Activated CD8-positive, alpha-beta T cell treated with anti-CD3 and anti-CD28 coated beads, Interleukin-2, amount 10 ng/mL, durations not matched to agents 7 days and 5 days (primary cell): ENCODE results near the gene MTRF1. TPM values are rescaled to one million over a fixed set of nuclear protein-coding genes. Genes with fewer than 3 reads are reported as not detected.

Experiments
- ATAC-seq: fragments of 150-1000 bp; cut with Tn5 transposase; one replicate; pipeline ENCODE4 v1.10.0; 2021; ENCODE audit warnings: moderate library complexity
- CTCF ChIA-PET: fragments of 350-600 bp; sonication (Branson Sonifier 250); formaldehyde crosslinking; loops from one replicate; lab custom pipeline; 2021; ENCODE audit warnings: antibody characterized with exemption; lab: Charles Lee
- POLR2A ChIA-PET: fragments of 350-600 bp; sonication (Branson Sonifier 250); formaldehyde crosslinking; loops from one replicate; lab custom pipeline; 2021; ENCODE audit warnings: antibody characterized with exemption; lab: Charles Lee
- DNase-seq: peaks from one replicate; pipeline ENCODE4 v3.0.0-alpha.2; 2020
- H3K27ac Mint-ChIP-seq: one replicate; pipeline ENCODE4 v1.8.0; 2021; ENCODE audit warnings: mild to moderate bottlenecking, mixed read lengths
- H3K27me3 Mint-ChIP-seq: one replicate; pipeline ENCODE4 v1.8.0; 2021; ENCODE audit warnings: low read depth, mixed read lengths
- H3K36me3 Mint-ChIP-seq: one replicate; pipeline ENCODE4 v1.8.0; 2021; ENCODE audit warnings: low read depth, mixed read lengths
- H3K4me1 Mint-ChIP-seq: one replicate; pipeline ENCODE4 v1.8.0; 2021; ENCODE audit warnings: low read depth, mixed read lengths
- H3K4me3 Mint-ChIP-seq: one replicate; pipeline ENCODE4 v1.8.0; 2021; ENCODE audit warnings: mild to moderate bottlenecking, mixed read lengths
- H3K9me3 Mint-ChIP-seq: one replicate; pipeline ENCODE4 v1.8.0; 2022; ENCODE audit warnings: mixed read lengths; ENCODE audit not compliant: insufficient read depth
- total RNA-seq, 2 experiments: library from RNA; stranded (reverse); gene quantifications; one replicate each; pipeline ENCODE4 v1.2.3, GENCODE V29; 2021

Gene MTRF1
- total RNA-seq, 2 experiments from 2014 or later = 18.2 to 22.0 TPM

GRCh38 chr13:41276824-41277223, 13.4 kb upstream of the MTRF1 start:
- Mint-ChIP-seq H3K36me3 (peaks cover 4% of the 10 kb centered on the region), H3K9me3 (peaks cover 7% of the 10 kb centered on the region), H3K4me1 (peaks cover 10% of the 10 kb centered on the region), H3K4me3 (no peak overlapping the region), H3K27me3 (no peaks in the 10 kb centered on the region), H3K27ac (no peak overlapping the region)
- no peak for ATAC-seq
- ChIA-PET POLR2A (interaction anchor here (0.6 kb wide), 1 partner anchor 613 kb away, joined by 3 read pairs; no protein-coding TSS in a partner anchor), CTCF (interaction anchor here (1.6 kb wide), 1 partner anchor 13 kb away, joined by 3 read pairs; the partner anchor contains the start of gene MTRF1)
- DNase-seq = no peak

- Mint-ChIP-seq H3K27me3 (no peaks in the 10 kb centered on the region), H3K9me3 (peaks cover 20% of the 10 kb centered on the region), H3K27ac (no peak overlapping the region), H3K4me3 (no peak overlapping the region), H3K4me1 (peaks cover 22% of the 10 kb centered on the region), H3K36me3 (peaks cover 12% of the 10 kb centered on the region)
- no peak for DNase-seq
- CTCF ChIA-PET = no interaction called here
- ATAC-seq = no peak
- POLR2A ChIA-PET = no interaction called here
Measured at GRCh38 chr13:41274881-41275280, 11.5 kb upstream of the MTRF1 start.

GRCh38 chr13:41273831-41274441, 10.6 kb upstream of the MTRF1 start:
- Mint-ChIP-seq H3K4me1 (peaks cover 22% of the 10 kb centered on the region), H3K9me3 (peaks cover 24% of the 10 kb centered on the region), H3K27ac (no peak overlapping the region), H3K27me3 (no peaks in the 10 kb centered on the region), H3K4me3 (no peak overlapping the region), H3K36me3 (peaks cover 14% of the 10 kb centered on the region)
- POLR2A ChIA-PET = no interaction called here
- ATAC-seq = no peak
- CTCF ChIA-PET = interaction anchor here (0.7 kb wide), 1 partner anchor 19 kb away, joined by 3 read pairs; no protein-coding TSS in a partner anchor
- no peak for DNase-seq

GRCh38 chr13:41271456-41272285, 8.3 kb upstream of the MTRF1 start:
- ATAC-seq = peak; percentile 61
- ChIA-PET POLR2A (interaction anchor here (0.9 to 1.5 kb wide), 4 partner anchors 8 to 43 kb away, joined by 3 to 11 read pairs (median 4); partner anchors contain the start of gene MTRF1), CTCF (interaction anchor here (1.1 kb wide), 1 partner anchor 9 kb away, joined by 3 read pairs; no protein-coding TSS in a partner anchor)
- Mint-ChIP-seq H3K4me3 (peak overlapping the region; percentile 19), H3K4me1 (peaks cover 22% of the 10 kb centered on the region), H3K27ac (peak overlapping the region; percentile 87), H3K36me3 (peaks cover 21% of the 10 kb centered on the region), H3K27me3 (no peaks in the 10 kb centered on the region), H3K9me3 (peaks cover 39% of the 10 kb centered on the region)
- no peak for DNase-seq

DNA sequence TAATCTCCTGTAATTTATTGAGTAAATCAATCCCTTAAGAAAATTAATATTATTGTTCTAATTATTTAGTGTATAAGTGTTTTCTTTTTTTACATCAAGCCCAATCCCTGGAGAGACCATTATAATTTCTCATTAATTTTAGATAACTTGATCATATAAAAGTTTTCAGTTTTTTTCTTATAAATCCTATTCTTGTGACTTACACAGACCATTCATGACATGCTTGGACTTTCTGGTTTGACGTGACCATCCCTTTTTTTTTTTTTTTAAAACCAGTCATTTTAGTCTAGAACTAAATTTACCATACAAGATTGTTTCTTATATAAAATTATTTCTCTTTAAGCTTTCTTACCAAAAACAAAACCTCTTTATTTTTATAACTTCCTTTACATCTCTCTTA, 5.4 kb upstream of the MTRF1 start:
- ATAC-seq (no peak), DNase-seq (peak; percentile 47)
- Mint-ChIP-seq H3K36me3 (peaks cover 26% of the 10 kb centered on the region), H3K9me3 (peaks cover 39% of the 10 kb centered on the region), H3K4me1 (peaks cover 23% of the 10 kb centered on the region), H3K4me3 (no peak overlapping the region), H3K27me3 (no peaks in the 10 kb centered on the region), H3K27ac (no peak overlapping the region)
- CTCF ChIA-PET = no interaction called here
- POLR2A ChIA-PET = no interaction called here

DNA sequence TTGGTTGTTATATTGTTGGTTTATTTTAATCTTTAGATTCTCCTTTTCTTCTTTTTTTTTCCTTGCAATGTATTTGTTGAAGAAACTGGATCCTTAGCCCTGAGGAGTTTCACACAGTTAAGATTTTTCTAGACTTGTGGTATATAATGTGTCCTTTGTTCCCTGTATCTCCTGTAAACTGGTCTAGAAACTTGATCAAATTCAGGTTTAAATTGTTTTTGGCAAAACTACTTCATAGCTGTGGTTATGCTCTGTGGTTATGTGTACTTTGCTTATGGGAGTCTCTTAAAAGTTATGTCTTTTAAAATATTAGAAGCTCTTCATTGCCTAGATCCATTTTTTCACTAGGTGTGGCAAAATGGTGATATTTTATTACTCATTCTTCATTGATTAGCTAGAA, 3.7 kb upstream of the MTRF1 start:
- ChIA-PET POLR2A (no interaction called here), CTCF (no interaction called here)
- Mint-ChIP-seq H3K27ac (no peak overlapping the region), H3K4me3 (no peak overlapping the region), H3K36me3 (peaks cover 32% of the 10 kb centered on the region), H3K9me3 (peaks cover 35% of the 10 kb centered on the region), H3K4me1 (peaks cover 28% of the 10 kb centered on the region), H3K27me3 (no peaks in the 10 kb centered on the region)
- DNase-seq (no peak), ATAC-seq (no peak)

GRCh38 chr13:41259875-41260501, 3.4 kb downstream of the MTRF1 start:
- Mint-ChIP-seq H3K27me3 (no peaks in the 10 kb centered on the region), H3K27ac (no peak overlapping the region), H3K4me3 (no peak overlapping the region), H3K36me3 (peaks cover 51% of the 10 kb centered on the region), H3K9me3 (no peaks in the 10 kb centered on the region), H3K4me1 (peaks cover 25% of the 10 kb centered on the region)
- ChIA-PET CTCF (interaction anchor here (1.0 kb wide), 1 partner anchor 32 kb away, joined by 3 read pairs; no protein-coding TSS in a partner anchor), POLR2A (no interaction called here)
- DNase-seq = no peak
- ATAC-seq = no peak

DNA sequence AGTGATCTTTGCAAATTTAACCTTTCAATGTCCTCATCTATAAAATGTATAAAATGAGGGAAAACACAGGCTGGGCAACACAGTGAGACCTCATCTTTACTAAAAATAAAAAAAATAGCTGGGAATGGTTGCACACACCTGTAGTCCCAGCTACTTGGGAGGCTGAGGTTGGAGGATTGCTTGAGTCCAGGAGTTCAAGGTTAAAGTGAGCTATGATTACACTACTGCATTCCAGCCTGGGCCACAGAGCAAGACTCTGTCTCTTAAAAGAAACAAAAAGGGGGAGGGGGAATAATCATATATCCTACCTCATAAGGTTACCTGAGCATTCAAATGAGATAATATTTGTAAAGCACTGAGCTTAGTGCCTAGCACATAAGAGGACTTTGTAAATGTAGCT, 5.8 kb downstream of the MTRF1 start:
- CTCF ChIA-PET = no interaction called here
- Mint-ChIP-seq H3K4me3 (no peak overlapping the region), H3K27me3 (no peaks in the 10 kb centered on the region), H3K27ac (no peak overlapping the region), H3K36me3 (peaks cover 63% of the 10 kb centered on the region), H3K9me3 (no peaks in the 10 kb centered on the region), H3K4me1 (peaks cover 17% of the 10 kb centered on the region)
- DNase-seq = no peak
- POLR2A ChIA-PET = no interaction called here
- no peak for ATAC-seq

- no peaks in the 10 kb centered on the region for H3K27me3 Mint-ChIP-seq
- H3K4me1 Mint-ChIP-seq = peaks cover 14% of the 10 kb centered on the region
- H3K9me3 Mint-ChIP-seq = no peaks in the 10 kb centered on the region
- no peak overlapping the region for H3K27ac Mint-ChIP-seq
- DNase-seq = no peak
- peaks cover 70% of the 10 kb centered on the region for H3K36me3 Mint-ChIP-seq
- ChIA-PET POLR2A (interaction anchor here (1.4 kb wide), 1 partner anchor 9 kb away, joined by 5 read pairs; the partner anchor contains the start of gene MTRF1), CTCF (interaction anchor here (0.7 to 1.3 kb wide), 3 partner anchors 19 to 200 kb away, joined by 3 read pairs; partner anchors contain the start of gene KBTBD7)
- H3K4me3 Mint-ChIP-seq = no peak overlapping the region
- no peak for ATAC-seq
Measured at GRCh38 chr13:41254902-41255301, 8.5 kb downstream of the MTRF1 start.

DNA sequence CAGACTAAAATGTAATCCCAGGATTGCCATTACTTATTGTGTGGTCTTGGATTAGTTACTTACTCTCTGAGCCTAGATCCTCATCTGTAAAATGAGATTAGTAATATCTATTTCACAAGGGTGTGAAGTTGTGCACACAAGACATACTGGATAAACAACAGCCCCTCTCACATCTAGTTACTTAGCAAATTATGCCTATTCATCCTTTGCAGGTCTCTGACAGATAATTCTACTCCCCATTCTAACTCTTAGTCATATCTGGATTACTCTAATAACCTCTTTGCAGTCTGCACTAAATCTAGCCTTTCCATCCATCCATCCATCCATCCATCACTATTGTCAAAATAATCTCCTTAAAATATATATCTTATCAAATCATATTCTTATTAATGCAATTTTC, 12.4 kb downstream of the MTRF1 start:
- no peak overlapping the region for H3K4me3 Mint-ChIP-seq
- no peaks in the 10 kb centered on the region for H3K27me3 Mint-ChIP-seq
- CTCF ChIA-PET = no interaction called here
- no peak for ATAC-seq
- POLR2A ChIA-PET = interaction anchor here (0.6 kb wide), 1 partner anchor 710 kb away, joined by 3 read pairs; the partner anchor contains the start of gene VWA8
- peaks cover 4% of the 10 kb centered on the region for H3K4me1 Mint-ChIP-seq
- H3K9me3 Mint-ChIP-seq = no peaks in the 10 kb centered on the region
- no peak for DNase-seq
- no peak overlapping the region for H3K27ac Mint-ChIP-seq
- H3K36me3 Mint-ChIP-seq = peaks cover 57% of the 10 kb centered on the region

GRCh38 chr13:41246969-41247680, 16.3 kb downstream of the MTRF1 start:
- H3K27me3 Mint-ChIP-seq = no peaks in the 10 kb centered on the region
- H3K27ac Mint-ChIP-seq = no peak overlapping the region
- peaks cover 4% of the 10 kb centered on the region for H3K4me1 Mint-ChIP-seq
- H3K9me3 Mint-ChIP-seq = no peaks in the 10 kb centered on the region
- DNase-seq = no peak
- H3K4me3 Mint-ChIP-seq = no peak overlapping the region
- ChIA-PET POLR2A (interaction anchor here (0.8 kb wide), 1 partner anchor 13 kb away, joined by 5 read pairs; no protein-coding TSS in a partner anchor), CTCF (no interaction called here)
- peaks cover 39% of the 10 kb centered on the region for H3K36me3 Mint-ChIP-seq
- no peak for ATAC-seq
